Stimulated activated naive CD8-positive, alpha-beta T cell treated with anti-CD3 and anti-CD28 coated beads, Interleukin-15, Interleukin-2, amounts not matched to agents 100 ng/mL and 50 ng/mL, for 24 hours (primary cell): ENCODE data around the gene NRG3.

Experiments used
- H3K27ac Mint-ChIP-seq: one replicate; pipeline ENCODE4 v1.8.0; 2021; ENCODE audit warnings: mild to moderate bottlenecking, mixed read lengths
- H3K27me3 Mint-ChIP-seq: one replicate; pipeline ENCODE4 v1.8.0; 2021; ENCODE audit warnings: mixed read lengths
- H3K36me3 Mint-ChIP-seq: one replicate; pipeline ENCODE4 v1.8.0; 2021; ENCODE audit warnings: low read depth, mixed read lengths
- H3K4me1 Mint-ChIP-seq: one replicate; pipeline ENCODE4 v1.8.0; 2021; ENCODE audit warnings: low read depth, mixed read lengths
- H3K4me3 Mint-ChIP-seq: one replicate; pipeline ENCODE4 v1.8.0; 2021; ENCODE audit warnings: mild to moderate bottlenecking, mixed read lengths
- H3K9me3 Mint-ChIP-seq: one replicate; pipeline ENCODE4 v1.8.0; 2021; ENCODE audit warnings: mixed read lengths

The NRG3 gene

DNA sequence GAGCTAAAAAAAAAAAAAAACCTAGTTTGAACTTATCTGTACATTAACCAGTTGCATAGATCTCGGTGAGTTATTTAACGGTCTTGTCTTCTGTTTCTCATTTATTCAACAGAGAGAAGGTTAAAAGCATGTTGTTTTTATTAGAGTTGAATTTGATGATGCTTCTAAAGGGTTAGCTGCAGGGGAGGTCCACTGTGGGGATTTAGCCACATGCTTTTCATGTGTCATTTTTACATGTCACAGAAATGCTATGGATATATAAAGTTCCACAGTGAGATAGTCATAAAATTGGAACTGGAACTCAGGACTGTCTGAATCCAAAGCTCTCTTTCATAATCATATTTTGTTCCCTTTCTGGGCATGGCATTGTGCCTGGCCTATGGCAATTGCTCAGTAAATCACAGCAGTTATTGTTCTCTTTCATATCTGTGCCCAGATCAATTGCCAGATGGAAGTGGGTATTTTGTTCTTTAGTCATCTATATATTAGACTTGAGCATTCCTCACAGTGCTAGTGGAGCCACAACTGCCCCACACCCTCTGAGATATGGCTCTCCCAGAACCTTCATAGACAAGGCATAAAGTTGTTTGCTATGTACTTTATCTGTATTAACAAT is 578.8 kb downstream of the NRG3 start:
- Mint-ChIP-seq H3K27ac (no peak overlapping the region), H3K36me3 (no peaks in the 10 kb centered on the region), H3K9me3 (peaks cover 4% of the 10 kb centered on the region), H3K4me1 (no peaks in the 10 kb centered on the region), H3K27me3 (no peaks in the 10 kb centered on the region), H3K4me3 (no peak overlapping the region)

DNA sequence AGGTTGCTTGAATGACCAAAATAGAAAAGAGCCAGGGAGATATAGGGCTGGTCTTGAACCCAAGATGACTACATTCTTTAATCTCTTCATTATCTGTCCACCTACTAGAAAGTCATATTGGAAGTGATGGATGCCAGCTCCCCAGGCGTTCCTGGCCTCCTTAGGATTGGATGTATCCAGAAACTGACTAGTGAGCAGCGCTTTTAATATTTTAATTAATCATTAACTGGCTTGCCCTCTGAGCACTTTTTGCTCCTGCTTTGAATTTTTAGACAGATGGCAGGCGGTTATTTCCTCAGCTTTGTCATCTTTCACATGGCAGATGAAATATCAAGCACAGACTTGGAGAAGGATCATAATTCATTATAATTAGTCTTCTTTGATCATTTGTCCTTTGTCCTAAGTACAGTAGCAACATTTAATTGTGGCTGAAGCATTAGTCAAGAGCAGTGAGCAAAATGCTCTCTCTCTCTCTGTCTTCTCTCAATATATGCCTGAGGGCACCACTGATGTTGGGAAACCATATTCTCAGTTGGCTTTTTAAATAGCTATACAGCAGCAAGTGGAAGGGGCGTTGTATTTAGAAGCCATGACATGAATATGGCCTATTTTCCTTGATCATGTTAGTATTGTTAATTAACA is 588.0 kb downstream of the NRG3 start:
- no peaks in the 10 kb centered on the region for H3K36me3 Mint-ChIP-seq
- no peaks in the 10 kb centered on the region for H3K4me1 Mint-ChIP-seq
- no peaks in the 10 kb centered on the region for H3K27me3 Mint-ChIP-seq
- no peak overlapping the region for H3K4me3 Mint-ChIP-seq
- H3K27ac Mint-ChIP-seq: no peak overlapping the region
- H3K9me3 Mint-ChIP-seq: peaks cover 9% of the 10 kb centered on the region

- Mint-ChIP-seq H3K9me3 (peaks cover 9% of the 10 kb centered on the region), H3K4me1 (no peaks in the 10 kb centered on the region), H3K4me3 (no peak overlapping the region), H3K27ac (no peak overlapping the region), H3K27me3 (no peaks in the 10 kb centered on the region), H3K36me3 (no peaks in the 10 kb centered on the region)
Observed at GRCh38 chr10:82463614-82464013, 588.6 kb downstream of the NRG3 start.

- Mint-ChIP-seq H3K9me3 (peaks cover 9% of the 10 kb centered on the region), H3K4me3 (no peak overlapping the region), H3K27ac (no peak overlapping the region), H3K27me3 (no peaks in the 10 kb centered on the region), H3K4me1 (no peaks in the 10 kb centered on the region), H3K36me3 (no peaks in the 10 kb centered on the region)
Observed at GRCh38 chr10:82464191-82464818, 589.3 kb downstream of the NRG3 start.

- Mint-ChIP-seq H3K27me3 (no peaks in the 10 kb centered on the region), H3K36me3 (no peaks in the 10 kb centered on the region), H3K4me3 (no peak overlapping the region), H3K27ac (no peak overlapping the region), H3K4me1 (no peaks in the 10 kb centered on the region), H3K9me3 (peaks cover 9% of the 10 kb centered on the region)
Observed at GRCh38 chr10:82464966-82465365, 590.0 kb downstream of the NRG3 start.

DNA sequence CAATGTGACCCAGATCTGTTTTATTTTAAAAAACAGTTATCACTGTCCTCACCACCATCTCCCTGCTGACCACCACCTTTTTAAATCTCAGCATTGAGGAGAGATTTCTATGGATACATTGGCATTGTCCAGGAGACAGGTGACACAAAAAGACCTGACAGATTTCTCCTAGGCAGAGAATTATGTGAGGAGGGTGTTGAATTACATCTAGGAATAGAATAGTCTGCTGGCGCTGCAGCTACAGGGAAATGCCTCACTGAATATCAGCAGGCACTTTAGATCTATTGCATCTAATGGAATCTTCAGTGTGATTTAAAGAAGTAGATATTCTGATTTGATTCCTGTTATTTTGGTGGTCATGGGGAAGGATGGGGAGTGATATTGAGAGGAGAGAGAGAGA is 593.5 kb downstream of the NRG3 start:
- Mint-ChIP-seq H3K9me3 (no peaks in the 10 kb centered on the region), H3K4me1 (no peaks in the 10 kb centered on the region), H3K36me3 (no peaks in the 10 kb centered on the region), H3K27me3 (no peaks in the 10 kb centered on the region), H3K27ac (no peak overlapping the region), H3K4me3 (no peak overlapping the region)

DNA sequence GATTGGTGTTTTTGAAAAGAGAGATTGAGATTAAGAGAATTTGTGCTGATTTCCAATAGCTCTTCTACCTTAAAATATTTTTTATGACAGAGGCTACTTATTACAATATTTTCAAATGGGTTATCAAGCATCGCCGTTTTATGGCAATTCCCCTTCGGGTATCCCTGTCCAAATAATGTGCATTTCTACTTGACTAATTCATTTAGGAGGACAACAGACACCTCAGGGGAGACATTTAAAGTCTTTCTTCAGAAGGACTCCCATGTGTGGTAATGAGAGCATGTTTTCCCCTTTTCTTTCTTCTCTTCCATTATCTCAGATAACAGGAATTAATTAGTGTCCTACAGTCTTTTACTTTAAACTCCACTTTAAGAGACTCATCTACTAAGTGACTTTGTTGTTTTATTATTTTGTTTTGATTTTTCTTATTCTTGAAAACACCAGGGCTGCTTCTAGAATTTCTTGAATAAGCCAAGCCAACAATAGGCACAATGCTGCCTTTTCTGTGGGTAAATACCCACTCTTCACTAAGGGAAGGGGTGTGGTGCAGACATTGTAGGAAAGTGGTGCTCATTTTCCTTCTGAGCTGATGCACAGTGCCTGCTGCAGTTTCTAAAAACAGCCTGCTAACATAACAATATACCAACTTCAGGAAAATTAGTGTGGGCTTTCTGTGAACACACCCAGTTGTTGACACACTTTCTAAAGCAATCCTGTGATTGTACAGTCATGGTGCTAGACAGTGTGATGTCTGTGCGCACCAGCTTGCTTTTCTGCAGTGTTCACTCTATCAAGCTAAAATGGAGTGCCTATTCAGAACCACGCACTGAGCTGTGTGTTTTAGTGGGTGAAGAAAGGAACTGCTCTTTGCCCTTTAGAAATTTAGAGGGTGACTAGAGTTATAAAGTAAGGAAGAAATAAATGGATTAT is 597.7 kb downstream of the NRG3 start:
- H3K36me3 Mint-ChIP-seq: no peaks in the 10 kb centered on the region
- no peak overlapping the region for H3K27ac Mint-ChIP-seq
- peaks cover 8% of the 10 kb centered on the region for H3K9me3 Mint-ChIP-seq
- H3K27me3 Mint-ChIP-seq: no peaks in the 10 kb centered on the region
- no peak overlapping the region for H3K4me3 Mint-ChIP-seq
- no peaks in the 10 kb centered on the region for H3K4me1 Mint-ChIP-seq

- Mint-ChIP-seq H3K4me1 (no peaks in the 10 kb centered on the region), H3K9me3 (peaks cover 25% of the 10 kb centered on the region), H3K27ac (no peak overlapping the region), H3K4me3 (no peak overlapping the region), H3K27me3 (no peaks in the 10 kb centered on the region), H3K36me3 (no peaks in the 10 kb centered on the region)
Observed at GRCh38 chr10:82477776-82478175, 602.8 kb downstream of the NRG3 start.

GRCh38 chr10:82492647-82493046 is 617.7 kb downstream of the NRG3 start:
- no peaks in the 10 kb centered on the region for H3K27me3 Mint-ChIP-seq
- H3K4me3 Mint-ChIP-seq: no peak overlapping the region
- H3K27ac Mint-ChIP-seq: no peak overlapping the region
- peaks cover 5% of the 10 kb centered on the region for H3K9me3 Mint-ChIP-seq
- no peaks in the 10 kb centered on the region for H3K36me3 Mint-ChIP-seq
- H3K4me1 Mint-ChIP-seq: no peaks in the 10 kb centered on the region

- Mint-ChIP-seq H3K4me3 (no peak overlapping the region), H3K9me3 (peaks cover 11% of the 10 kb centered on the region), H3K27me3 (no peaks in the 10 kb centered on the region), H3K4me1 (no peaks in the 10 kb centered on the region), H3K36me3 (no peaks in the 10 kb centered on the region), H3K27ac (no peak overlapping the region)
Observed at GRCh38 chr10:82496114-82496513, 621.1 kb downstream of the NRG3 start.

DNA sequence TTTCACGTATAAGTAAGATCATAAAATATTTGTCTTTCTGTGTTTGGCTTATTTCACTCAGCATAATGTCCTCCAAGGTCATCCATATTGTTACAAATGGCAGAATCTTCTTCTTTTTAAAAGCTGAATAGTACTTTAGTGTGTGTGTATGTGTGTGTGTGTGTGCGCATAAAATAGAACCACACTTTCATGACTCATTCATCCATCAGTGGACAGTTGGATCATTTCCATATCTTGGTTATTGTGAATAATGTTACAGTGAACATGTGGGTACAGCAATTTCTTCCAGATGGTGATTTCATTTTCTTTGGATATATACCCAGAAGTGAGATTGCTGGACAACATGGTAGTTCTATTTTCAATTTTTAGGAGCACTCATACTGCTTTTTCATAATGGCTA is 622.4 kb downstream of the NRG3 start:
- Mint-ChIP-seq H3K27me3 (no peaks in the 10 kb centered on the region), H3K27ac (no peak overlapping the region), H3K9me3 (peaks cover 17% of the 10 kb centered on the region), H3K4me1 (no peaks in the 10 kb centered on the region), H3K36me3 (no peaks in the 10 kb centered on the region), H3K4me3 (no peak overlapping the region)

GRCh38 chr10:82498976-82499375 is 624.0 kb downstream of the NRG3 start:
- no peaks in the 10 kb centered on the region for H3K36me3 Mint-ChIP-seq
- H3K4me1 Mint-ChIP-seq: no peaks in the 10 kb centered on the region
- no peak overlapping the region for H3K27ac Mint-ChIP-seq
- H3K9me3 Mint-ChIP-seq: peaks cover 17% of the 10 kb centered on the region
- H3K27me3 Mint-ChIP-seq: no peaks in the 10 kb centered on the region
- no peak overlapping the region for H3K4me3 Mint-ChIP-seq

- Mint-ChIP-seq H3K4me3 (no peak overlapping the region), H3K27ac (no peak overlapping the region), H3K27me3 (no peaks in the 10 kb centered on the region), H3K9me3 (peaks cover 18% of the 10 kb centered on the region), H3K36me3 (no peaks in the 10 kb centered on the region), H3K4me1 (no peaks in the 10 kb centered on the region)
Observed at GRCh38 chr10:82505009-82505408, 630.0 kb downstream of the NRG3 start.

DNA sequence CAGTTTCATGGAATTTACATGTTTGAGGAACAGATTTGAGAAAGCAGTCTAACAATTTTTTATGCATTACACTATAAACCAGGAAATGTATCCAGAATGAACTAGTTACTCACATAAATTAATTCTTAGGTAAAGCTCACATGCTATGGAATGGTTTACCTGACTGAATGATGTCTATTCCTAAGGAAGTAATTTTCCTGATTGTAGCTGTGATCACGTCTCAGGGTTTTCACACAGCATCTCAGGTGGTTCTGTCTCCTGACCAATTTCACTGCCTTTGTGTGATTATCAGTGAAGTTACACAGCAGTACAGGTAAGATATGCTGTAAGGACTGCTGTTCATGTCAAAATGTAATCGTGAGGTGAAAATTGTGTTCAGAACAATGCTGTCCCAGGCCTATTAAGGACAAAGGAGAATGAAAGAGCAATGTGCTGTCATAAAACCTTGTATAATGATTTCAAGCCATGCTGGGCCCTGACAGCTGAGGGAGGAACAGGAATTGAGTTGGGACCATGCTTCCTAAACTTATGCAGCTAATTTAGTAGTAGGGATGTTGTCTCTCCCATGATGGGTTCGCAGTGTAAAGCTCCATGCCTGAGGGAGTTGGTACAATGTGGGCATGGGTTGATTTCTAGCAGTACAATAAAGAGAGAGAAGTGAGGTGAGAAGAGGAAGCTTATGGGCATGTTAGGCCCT is 631.8 kb downstream of the NRG3 start:
- no peak overlapping the region for H3K4me3 Mint-ChIP-seq
- H3K36me3 Mint-ChIP-seq: no peaks in the 10 kb centered on the region

More for the DNA sequence above, 631.8 kb downstream of the NRG3 start:
- Mint-ChIP-seq H3K9me3 (peaks cover 11% of the 10 kb centered on the region), H3K27ac (no peak overlapping the region), H3K27me3 (no peaks in the 10 kb centered on the region), H3K4me1 (no peaks in the 10 kb centered on the region)
